Astrocyte (in vitro differentiated cells and primary cell): ENCODE data around the gene ZNF22.

Experiments
- CTCF ChIP-seq: IDR thresholded peaks from 2 replicates; pipeline ENCODE4 v1.5.1; 2011; ENCODE audit warnings: low read depth, mild to moderate bottlenecking, inconsistent platforms, low read length, moderate library complexity; ENCODE audit not compliant: insufficient read depth
- EZH2 ChIP-seq: IDR thresholded peaks from 2 replicates; pipeline ENCODE4 v1.6.1; 2012; ENCODE audit warnings: mild to moderate bottlenecking, low read length, inconsistent platforms; ENCODE audit not compliant: insufficient read depth

- no peak for TF ChIP-seq CTCF
- TF ChIP-seq EZH2: no peak
These were observed 44.5 kb upstream of the ZNF22 start for GRCh38 chr10:44956226-44956625.
